Measurements from ENCODE around the gene WFDC9.

- TF ChIP-seq, protein P1, sequence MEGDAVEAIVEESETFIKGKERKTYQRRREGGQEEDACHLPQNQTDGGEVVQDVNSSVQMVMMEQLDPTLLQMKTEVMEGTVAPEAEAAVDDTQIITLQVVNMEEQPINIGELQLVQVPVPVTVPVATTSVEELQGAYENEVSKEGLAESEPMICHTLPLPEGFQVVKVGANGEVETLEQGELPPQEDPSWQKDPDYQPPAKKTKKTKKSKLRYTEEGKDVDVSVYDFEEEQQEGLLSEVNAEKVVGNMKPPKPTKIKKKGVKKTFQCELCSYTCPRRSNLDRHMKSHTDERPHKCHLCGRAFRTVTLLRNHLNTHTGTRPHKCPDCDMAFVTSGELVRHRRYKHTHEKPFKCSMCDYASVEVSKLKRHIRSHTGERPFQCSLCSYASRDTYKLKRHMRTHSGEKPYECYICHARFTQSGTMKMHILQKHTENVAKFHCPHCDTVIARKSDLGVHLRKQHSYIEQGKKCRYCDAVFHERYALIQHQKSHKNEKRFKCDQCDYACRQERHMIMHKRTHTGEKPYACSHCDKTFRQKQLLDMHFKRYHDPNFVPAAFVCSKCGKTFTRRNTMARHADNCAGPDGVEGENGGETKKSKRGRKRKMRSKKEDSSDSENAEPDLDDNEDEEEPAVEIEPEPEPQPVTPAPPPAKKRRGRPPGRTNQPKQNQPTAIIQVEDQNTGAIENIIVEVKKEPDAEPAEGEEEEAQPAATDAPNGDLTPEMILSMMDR (IDR thresholded peaks at IDR 0.05; ENCODE audit: insufficient read depth, low read length, poor library complexity, severe bottlenecking), result no peak
- no peak for TF ChIP-seq EZH2phosphoT487 (conservative IDR thresholded peaks at IDR 0.05; ENCODE audit: low read length)
These were observed 20.0 kb downstream of the WFDC9 start for GRCh38 chr20:45611054-45611453.
